IPS-18c (cell line): ENCODE measurements around the gene HOXC9.

ENCODE experiments used
- H3K4me3 ChIP-seq: 2 replicates; pipeline ENCODE4 v1.7.0; 2013; ENCODE audit warnings: low read depth, mild to moderate bottlenecking, low read length, moderate library complexity; ENCODE audit not compliant: insufficient read depth
- H3K9me3 ChIP-seq: one replicate; pipeline ENCODE4 v1.6.1; 2013; ENCODE audit warnings: mild to moderate bottlenecking, low read length, moderate library complexity; ENCODE audit not compliant: control insufficient read depth, insufficient read depth

HOXC9 gene

DNA sequence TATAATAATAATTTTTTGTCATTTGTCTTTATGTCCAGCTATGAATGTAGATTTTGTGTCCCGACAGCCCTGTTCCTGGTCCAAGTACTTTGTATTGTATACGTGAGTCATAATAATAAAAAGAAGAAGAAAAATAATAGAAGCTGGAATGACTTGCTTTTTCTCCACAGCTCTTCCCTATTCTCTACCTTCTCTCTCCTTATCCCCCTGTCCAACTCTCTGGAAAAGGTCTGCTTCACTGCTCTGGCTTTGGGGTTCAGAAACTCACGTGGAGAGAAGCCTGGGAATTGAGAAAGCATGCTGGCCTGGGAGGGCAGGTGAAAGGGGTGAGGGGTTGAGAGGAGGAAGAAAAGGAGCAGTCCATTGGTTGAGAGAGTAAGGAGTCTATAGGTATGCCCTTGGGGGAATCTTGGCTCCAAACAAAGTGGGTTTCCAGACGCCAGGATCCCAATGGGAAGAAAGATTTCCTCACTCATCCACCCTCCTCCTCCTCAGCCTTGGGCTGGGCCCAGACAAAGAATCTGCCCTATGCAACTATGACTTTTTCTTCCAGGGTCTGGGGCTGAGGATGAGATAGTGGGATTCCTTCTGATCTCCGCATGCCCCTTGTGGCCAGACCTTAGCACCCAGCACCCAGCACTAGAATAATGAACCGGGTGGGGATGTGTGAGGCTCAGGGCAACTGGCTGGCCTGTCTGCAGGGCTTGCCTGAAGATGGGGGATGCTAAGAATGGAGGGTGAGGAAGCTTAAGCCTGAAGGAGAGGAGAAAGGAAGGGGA lies 12.9 kb downstream of the HOXC9 start:
- H3K4me3 ChIP-seq = no peak overlapping the region
- peaks cover 2% of the 10 kb centered on the region for H3K9me3 ChIP-seq

GRCh38 chr12:54014377-54015017 lies 14.5 kb downstream of the HOXC9 start:
- Histone ChIP-seq H3K4me3 (no peak overlapping the region), H3K9me3 (peaks cover 2% of the 10 kb centered on the region)

- Histone ChIP-seq H3K9me3 (no peaks in the 10 kb centered on the region), H3K4me3 (no peak overlapping the region)
Observed at GRCh38 chr12:54015018-54015931, 15.3 kb downstream of the HOXC9 start.

DNA sequence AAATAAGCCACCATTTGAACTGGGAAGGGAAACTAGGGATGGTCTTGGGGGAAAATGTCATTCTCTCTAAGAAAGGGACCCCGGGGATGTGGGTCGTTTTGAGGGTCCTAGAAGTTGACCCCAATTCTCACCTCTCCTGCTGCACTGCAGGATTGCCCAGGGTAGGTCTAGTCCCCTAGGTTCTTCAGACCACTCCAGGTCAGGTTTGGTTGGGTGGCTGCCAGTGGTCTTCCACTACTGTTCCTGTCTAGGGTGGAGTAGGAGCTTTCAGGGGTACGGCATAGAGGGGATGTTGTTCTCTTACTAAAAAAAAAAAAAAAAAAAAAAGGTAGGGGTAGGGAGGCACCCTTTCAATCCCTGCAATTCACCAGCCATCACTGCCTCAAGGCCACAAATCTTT lies 16.1 kb downstream of the HOXC9 start:
- H3K9me3 ChIP-seq = peaks cover under 1% of the 10 kb centered on the region
- H3K4me3 ChIP-seq = no peak overlapping the region

DNA sequence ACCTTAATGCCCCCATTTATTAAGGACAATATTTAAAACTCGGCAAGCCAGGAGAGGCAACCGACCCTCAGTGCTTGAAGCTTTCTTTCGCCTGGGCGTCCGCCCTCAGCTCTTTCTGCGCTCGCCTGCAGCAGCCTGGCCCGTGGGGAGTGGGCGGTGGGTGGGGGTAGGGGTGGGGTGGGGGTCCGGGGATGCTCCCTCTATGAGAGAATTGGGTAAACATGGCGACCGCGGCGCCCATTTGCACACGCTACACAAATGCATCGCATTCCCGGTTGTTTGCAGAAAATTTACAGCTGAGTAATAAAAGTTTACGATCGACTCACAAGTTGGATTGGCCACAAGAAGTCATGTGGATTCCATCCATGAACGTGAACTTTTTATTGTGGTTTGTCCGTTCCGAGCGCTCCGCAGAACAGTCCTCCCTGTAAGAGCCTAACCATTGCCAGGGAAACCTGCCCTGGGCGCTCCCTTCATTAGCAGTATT lies 16.6 kb downstream of the HOXC9 start:
- H3K4me3 ChIP-seq = no peak overlapping the region

GRCh38 chr12:54017027-54017788 lies 17.2 kb downstream of the HOXC9 start:
- Histone ChIP-seq H3K9me3 (peaks cover 2% of the 10 kb centered on the region), H3K4me3 (peak overlapping the region; percentile 34)

More for the DNA sequence above, 16.6 kb downstream of the HOXC9 start:
- peaks cover 2% of the 10 kb centered on the region for H3K9me3 ChIP-seq

DNA sequence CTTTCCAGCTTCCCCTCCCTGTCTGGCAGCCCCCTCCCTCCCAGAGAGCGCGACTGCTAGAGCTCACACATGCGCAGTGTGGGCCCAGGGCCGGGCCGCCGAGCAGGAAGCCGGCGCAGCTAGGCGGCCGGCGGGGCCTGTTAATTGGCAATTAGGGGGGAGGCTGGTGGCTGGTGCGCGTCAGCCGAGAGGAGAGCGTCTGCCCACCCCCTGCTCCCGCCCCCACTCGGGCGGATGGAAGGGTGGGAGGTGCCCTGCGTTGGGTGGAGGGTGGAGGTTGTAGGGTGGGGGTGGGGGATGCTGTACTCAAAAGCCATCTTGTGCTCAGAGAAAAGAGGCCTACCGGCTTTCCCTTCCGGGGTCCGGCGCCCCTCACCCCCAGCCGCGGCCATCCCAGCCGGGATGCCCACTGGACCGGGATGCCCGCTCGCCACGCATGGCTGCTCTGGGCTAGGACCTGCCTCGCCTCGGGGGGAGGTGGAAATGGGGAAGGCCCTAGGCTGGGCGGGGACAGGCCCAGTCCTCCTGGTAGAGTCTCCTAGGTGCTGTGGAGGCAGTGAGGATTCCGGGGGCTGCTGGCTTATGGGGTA lies 18.0 kb downstream of the HOXC9 start:
- H3K4me3 ChIP-seq = peak overlapping the region; percentile 34

GRCh38 chr12:54018468-54018984 lies 18.6 kb downstream of the HOXC9 start:
- Histone ChIP-seq H3K9me3 (peaks cover 2% of the 10 kb centered on the region), H3K4me3 (peak overlapping the region; percentile 34; the same call in 1 of the 2 replicates)

More for the DNA sequence above, 18.0 kb downstream of the HOXC9 start:
- peaks cover 2% of the 10 kb centered on the region for H3K9me3 ChIP-seq

GRCh38 chr12:54019091-54019811 lies 19.3 kb downstream of the HOXC9 start:
- Histone ChIP-seq H3K4me3 (peak overlapping the region; percentile 28; the same call in 1 of the 2 replicates), H3K9me3 (peaks cover 2% of the 10 kb centered on the region)

DNA sequence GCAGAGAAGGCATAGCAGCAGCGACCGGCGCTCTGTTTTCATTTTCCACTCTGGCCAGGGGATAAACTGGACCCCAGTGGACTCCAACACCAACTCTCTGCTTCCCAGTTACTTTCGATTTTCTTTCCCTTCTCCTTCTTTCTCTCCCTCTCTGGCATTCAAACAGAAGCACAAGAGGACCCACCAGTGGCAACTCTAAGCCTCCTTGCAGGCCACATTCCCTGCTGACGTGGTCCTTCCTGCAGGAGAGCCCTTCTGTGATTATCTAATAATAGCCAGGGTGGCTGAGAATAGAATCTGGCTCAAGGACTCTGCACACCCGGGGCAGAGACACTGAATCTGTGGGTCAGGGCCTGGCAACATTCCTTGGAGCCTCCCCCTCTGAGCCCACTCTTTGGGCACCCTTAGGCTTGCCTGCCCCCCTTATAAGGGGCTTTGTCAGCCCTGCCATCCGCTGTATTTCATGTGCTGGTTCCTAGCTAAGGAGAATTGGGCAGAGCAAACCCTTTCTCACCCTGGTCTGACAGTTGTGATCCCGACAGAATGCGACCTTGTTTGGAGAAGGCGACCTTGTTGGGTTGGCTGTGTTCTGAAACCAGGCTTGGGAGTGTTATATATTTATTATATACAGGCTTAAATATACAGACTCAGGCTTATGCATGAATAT lies 20.1 kb downstream of the HOXC9 start:
- H3K9me3 ChIP-seq = peaks cover 2% of the 10 kb centered on the region
- no peak overlapping the region for H3K4me3 ChIP-seq

DNA sequence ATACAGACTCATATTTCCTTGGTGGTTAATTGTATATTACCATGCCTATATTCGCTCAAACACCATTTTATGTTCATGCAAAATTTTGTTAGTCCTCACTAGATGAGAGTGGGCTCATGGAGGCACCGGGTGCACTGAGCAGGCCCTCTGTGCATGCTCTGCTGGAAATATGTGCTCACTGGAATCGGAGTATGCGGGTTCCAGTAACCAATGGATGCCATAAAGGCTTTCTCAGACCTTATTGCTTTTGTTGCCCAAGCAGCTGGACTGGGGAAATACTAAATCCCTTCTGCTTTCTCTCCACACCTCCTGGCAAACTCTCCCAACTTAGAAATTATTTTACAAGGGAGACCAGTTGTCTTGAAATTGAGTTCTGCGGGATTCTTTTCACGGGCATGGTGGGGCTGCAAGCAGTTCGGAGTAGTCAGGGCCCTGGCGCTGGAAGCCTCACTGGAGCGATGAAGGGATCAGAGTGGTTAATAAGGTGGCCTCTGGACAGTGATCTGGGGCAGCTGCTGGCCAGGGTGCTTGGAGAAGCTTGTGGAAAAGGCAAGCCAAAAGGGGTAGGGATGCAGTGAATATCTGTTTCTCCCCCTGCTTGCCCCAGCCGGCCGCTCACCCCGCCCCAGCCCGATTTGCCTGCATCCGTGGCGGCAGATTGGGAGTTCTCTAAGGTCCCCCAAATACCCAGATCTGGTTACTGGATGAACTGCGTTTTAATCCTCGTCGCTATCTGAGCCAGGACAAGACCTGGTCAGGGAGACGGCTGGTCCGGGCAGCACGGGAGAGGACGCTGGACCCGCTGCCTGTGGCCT lies 20.8 kb downstream of the HOXC9 start:
- H3K9me3 ChIP-seq = peaks cover 2% of the 10 kb centered on the region
- H3K4me3 ChIP-seq = no peak overlapping the region

- Histone ChIP-seq H3K9me3 (peaks cover 2% of the 10 kb centered on the region), H3K4me3 (no peak overlapping the region)
Observed at GRCh38 chr12:54021432-54022013, 21.6 kb downstream of the HOXC9 start.

DNA sequence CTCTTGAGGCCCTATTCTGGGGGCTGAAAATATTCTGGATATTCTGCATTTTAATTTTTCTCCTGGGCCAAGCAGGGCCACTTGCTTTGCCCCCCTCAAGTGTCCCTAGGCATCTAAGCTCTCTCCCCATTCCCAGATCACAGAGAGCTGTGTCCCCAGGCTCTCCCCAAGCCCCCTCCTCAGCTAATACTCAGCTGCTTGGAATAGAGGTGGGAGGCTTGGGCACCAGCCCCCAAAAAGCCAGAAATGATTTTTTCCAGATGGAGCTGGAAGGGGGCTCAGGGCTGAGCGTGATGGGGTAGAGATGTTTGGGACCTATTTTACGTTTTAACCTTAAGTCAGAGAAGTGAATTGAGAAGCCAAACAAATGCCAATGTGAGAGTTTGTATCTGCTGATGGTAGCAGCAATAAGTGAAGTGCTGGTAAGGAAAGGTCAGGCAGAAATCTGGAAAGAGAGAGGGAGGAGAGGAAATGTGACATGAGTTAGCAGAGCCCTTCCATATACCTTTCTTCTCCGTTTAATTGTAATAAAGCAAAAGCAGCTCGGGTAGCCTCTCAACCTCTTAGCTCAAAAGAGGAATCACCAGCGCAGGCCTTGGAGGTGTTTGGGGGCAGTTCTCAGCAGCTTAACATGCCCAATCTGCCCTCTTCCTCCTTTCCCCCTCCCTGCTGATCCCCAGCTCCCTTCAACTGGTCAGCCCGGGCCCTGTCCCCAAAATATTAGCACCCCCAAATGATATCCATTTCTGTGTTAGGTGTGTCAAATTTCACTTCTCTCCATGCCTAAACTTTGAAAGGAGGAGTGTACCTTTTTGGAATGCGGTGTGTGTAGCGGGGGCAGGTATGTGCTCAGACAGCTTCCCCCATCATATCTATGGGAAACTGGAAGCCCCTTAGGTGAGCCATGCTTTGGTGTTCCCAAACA lies 23.3 kb downstream of the HOXC9 start:
- H3K9me3 ChIP-seq = peaks cover 2% of the 10 kb centered on the region
- H3K4me3 ChIP-seq = no peak overlapping the region
